Measurements from ENCODE around the gene STEAP1. TPM values are rescaled to one million over a fixed set of nuclear protein-coding genes. Genes with fewer than 3 reads are reported as not detected.
"Not testable (repeated sequence)": the region's sequence is repeated elsewhere in the genome, so short reads cannot be mapped to it uniquely, and the experiment has no call there.

The STEAP1 gene
- polyA plus RNA-seq, 3 donors, result not detected

- H3K27ac Mint-ChIP-seq; H3K4me3 ChIP-seq (replicated peaks in 1 of 3; ENCODE audit: low read depth in 2 of 3, low read length in 3 of 3); intact Hi-C loops (cut with micrococcal nuclease); H3K27me3 Mint-ChIP-seq (ENCODE audit: low read depth in 3 of 3); H3K4me1 Mint-ChIP-seq; H2AFZ ChIP-seq (ENCODE audit: insufficient read depth, low read depth, low read length, poor library complexity, severe bottlenecking); H3K79me2 ChIP-seq (ENCODE audit: insufficient read depth, low read length); H3K4me2 ChIP-seq (replicated peaks; ENCODE audit: extremely low read depth, low read length, poor library complexity, severe bottlenecking); H3K27me3 ChIP-seq (ENCODE audit: control insufficient read depth in 2 of 2, insufficient read depth in 2 of 2, low read length in 2 of 2); H3K4me3 Mint-ChIP-seq; H3K27ac ChIP-seq (ENCODE audit: low read depth in 1 of 2, low read length in 2 of 2); H4K20me1 ChIP-seq (ENCODE audit: insufficient read depth, low read length); H3K4me1 ChIP-seq (ENCODE audit: control insufficient read depth in 1 of 2, insufficient read depth in 2 of 2, low read length in 2 of 2); H3K36me3 ChIP-seq (replicated peaks in 1 of 2; ENCODE audit: control insufficient read depth in 1 of 2, insufficient read depth in 2 of 2, low read length in 2 of 2); DNase-seq; H3K9me3 Mint-ChIP-seq; H3K36me3 Mint-ChIP-seq; H3K9me3 ChIP-seq (replicated peaks in 1 of 2; ENCODE audit: control insufficient read depth in 1 of 2, insufficient read depth in 1 of 2, low read length in 2 of 2); H3K9ac ChIP-seq (ENCODE audit: insufficient read depth, low read length, poor library complexity, severe bottlenecking): not testable (repeated sequence)
- 93% methylated on average over 3 of the region's 14 CpGs for WGBS (ENCODE audit: insufficient coverage)
Observed at GRCh38 chr7:90147079-90147960, 6.9 kb upstream of the STEAP1 start.

DNA sequence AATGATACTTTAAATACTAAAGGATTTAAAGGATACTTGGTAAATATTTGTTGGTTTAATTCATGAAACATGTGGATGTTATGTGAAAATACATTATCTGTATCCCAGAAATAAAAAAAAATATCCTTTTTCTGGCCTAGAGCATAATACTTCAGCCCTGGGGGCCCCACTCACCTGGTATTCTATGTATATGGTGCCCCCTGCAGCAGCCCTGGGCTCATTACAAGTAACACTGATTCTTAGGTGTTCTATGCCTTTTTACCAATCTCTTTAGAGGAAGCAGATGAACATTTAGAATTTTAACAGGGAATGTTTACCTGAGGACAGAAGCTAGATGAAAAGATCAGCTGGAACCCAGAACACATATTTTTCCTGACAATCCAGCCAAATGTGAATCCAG lies 4.8 kb upstream of the STEAP1 start:
- DNase-seq; H3K4me2 ChIP-seq (replicated peaks; ENCODE audit: extremely low read depth, low read length, poor library complexity, severe bottlenecking); H3K4me1 Mint-ChIP-seq; H3K27me3 ChIP-seq (ENCODE audit: control insufficient read depth in 2 of 2, insufficient read depth in 2 of 2, low read length in 2 of 2); H2AFZ ChIP-seq (ENCODE audit: insufficient read depth, low read depth, low read length, poor library complexity, severe bottlenecking); H3K9ac ChIP-seq (ENCODE audit: insufficient read depth, low read length, poor library complexity, severe bottlenecking); intact Hi-C loops (cut with micrococcal nuclease); H3K9me3 Mint-ChIP-seq; H3K79me2 ChIP-seq (ENCODE audit: insufficient read depth, low read length); H3K36me3 Mint-ChIP-seq; H3K36me3 ChIP-seq (replicated peaks in 1 of 2; ENCODE audit: control insufficient read depth in 1 of 2, insufficient read depth in 2 of 2, low read length in 2 of 2); H3K4me3 Mint-ChIP-seq; H3K4me3 ChIP-seq (replicated peaks in 1 of 3; ENCODE audit: low read depth in 2 of 3, low read length in 3 of 3); H3K27ac ChIP-seq (ENCODE audit: low read depth in 1 of 2, low read length in 2 of 2); H4K20me1 ChIP-seq (ENCODE audit: insufficient read depth, low read length); H3K9me3 ChIP-seq (replicated peaks in 1 of 2; ENCODE audit: control insufficient read depth in 1 of 2, insufficient read depth in 1 of 2, low read length in 2 of 2); H3K4me1 ChIP-seq (ENCODE audit: control insufficient read depth in 1 of 2, insufficient read depth in 2 of 2, low read length in 2 of 2); H3K27ac Mint-ChIP-seq: not testable (repeated sequence)
- TF ChIP-seq, protein P1, sequence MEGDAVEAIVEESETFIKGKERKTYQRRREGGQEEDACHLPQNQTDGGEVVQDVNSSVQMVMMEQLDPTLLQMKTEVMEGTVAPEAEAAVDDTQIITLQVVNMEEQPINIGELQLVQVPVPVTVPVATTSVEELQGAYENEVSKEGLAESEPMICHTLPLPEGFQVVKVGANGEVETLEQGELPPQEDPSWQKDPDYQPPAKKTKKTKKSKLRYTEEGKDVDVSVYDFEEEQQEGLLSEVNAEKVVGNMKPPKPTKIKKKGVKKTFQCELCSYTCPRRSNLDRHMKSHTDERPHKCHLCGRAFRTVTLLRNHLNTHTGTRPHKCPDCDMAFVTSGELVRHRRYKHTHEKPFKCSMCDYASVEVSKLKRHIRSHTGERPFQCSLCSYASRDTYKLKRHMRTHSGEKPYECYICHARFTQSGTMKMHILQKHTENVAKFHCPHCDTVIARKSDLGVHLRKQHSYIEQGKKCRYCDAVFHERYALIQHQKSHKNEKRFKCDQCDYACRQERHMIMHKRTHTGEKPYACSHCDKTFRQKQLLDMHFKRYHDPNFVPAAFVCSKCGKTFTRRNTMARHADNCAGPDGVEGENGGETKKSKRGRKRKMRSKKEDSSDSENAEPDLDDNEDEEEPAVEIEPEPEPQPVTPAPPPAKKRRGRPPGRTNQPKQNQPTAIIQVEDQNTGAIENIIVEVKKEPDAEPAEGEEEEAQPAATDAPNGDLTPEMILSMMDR (IDR thresholded peaks at IDR 0.05), result peak; percentile 44
- H3K27me3 Mint-ChIP-seq (ENCODE audit: low read depth in 3 of 3), result peaks cover 4 to 13% (median 11%) of the 10 kb centered on the region in 3 donors

DNA sequence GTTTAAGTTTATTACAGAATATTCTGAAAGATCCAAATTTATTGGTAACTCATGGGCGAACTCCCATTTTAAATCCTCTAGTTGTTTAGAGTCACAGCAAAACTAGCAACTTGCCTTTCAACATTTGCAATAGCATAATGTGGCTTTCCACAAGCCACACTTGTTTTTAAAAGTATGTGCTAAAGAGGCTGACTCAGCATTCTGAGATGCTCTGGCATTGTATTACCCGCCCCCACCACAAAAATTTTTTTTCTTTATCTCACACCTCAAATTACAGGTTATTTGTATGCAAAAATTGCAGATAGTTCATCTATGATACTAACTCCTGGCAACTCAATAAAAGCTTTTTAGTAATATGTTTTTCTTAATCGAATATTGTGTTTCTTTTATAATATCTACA lies 2.4 kb upstream of the STEAP1 start:
- H3K27me3 Mint-ChIP-seq (ENCODE audit: low read depth in 3 of 3), result peaks cover 15 to 34% (median 28%) of the 10 kb centered on the region in 3 donors
- H3K36me3 Mint-ChIP-seq; H3K4me1 Mint-ChIP-seq; H3K27ac Mint-ChIP-seq; H3K4me2 ChIP-seq (replicated peaks; ENCODE audit: extremely low read depth, low read length, poor library complexity, severe bottlenecking); H3K4me3 Mint-ChIP-seq; H4K20me1 ChIP-seq (ENCODE audit: insufficient read depth, low read length); H2AFZ ChIP-seq (ENCODE audit: insufficient read depth, low read depth, low read length, poor library complexity, severe bottlenecking); H3K4me1 ChIP-seq (ENCODE audit: control insufficient read depth in 1 of 2, insufficient read depth in 2 of 2, low read length in 2 of 2); H3K9me3 ChIP-seq (replicated peaks in 1 of 2; ENCODE audit: control insufficient read depth in 1 of 2, insufficient read depth in 1 of 2, low read length in 2 of 2); H3K4me3 ChIP-seq (replicated peaks in 1 of 3; ENCODE audit: low read depth in 2 of 3, low read length in 3 of 3); H3K9ac ChIP-seq (ENCODE audit: insufficient read depth, low read length, poor library complexity, severe bottlenecking); H3K79me2 ChIP-seq (ENCODE audit: insufficient read depth, low read length); H3K36me3 ChIP-seq (replicated peaks in 1 of 2; ENCODE audit: control insufficient read depth in 1 of 2, insufficient read depth in 2 of 2, low read length in 2 of 2); DNase-seq; H3K9me3 Mint-ChIP-seq; H3K27ac ChIP-seq (ENCODE audit: low read depth in 1 of 2, low read length in 2 of 2): not testable (repeated sequence)
- intact Hi-C loops (cut with micrococcal nuclease), result loop anchor here in 1 of 2 donors (10.0 kb wide), 1 partner anchor 113 kb away; no protein-coding TSS in a partner anchor
- WGBS (ENCODE audit: insufficient coverage), result no CpG with 5 or more reads among the region's 3 CpGs
- H3K27me3 ChIP-seq (ENCODE audit: control insufficient read depth in 2 of 2, insufficient read depth in 2 of 2, low read length in 2 of 2), result peaks cover 8 to 18% of the 10 kb centered on the region in 2 donors

All from CD14-positive monocyte (primary cell).